B cell (primary cell): Measurements from ENCODE around the gene C2CD3.

Experiments used
- CTCF ChIP-seq: fragments of 200-600 bp; IDR thresholded peaks from one replicate; pipeline ENCODE4 v1.8.0; 2022; ENCODE audit warnings: antibody characterized with exemption, mild to moderate bottlenecking
- EZH2 ChIP-seq: IDR thresholded peaks from 2 replicates; pipeline ENCODE4 v1.6.1; 2012; ENCODE audit warnings: borderline replicate concordance, low read depth, mild to moderate bottlenecking, moderate library complexity, low read length; ENCODE audit not compliant: insufficient read depth, poor library complexity, severe bottlenecking

DNA sequence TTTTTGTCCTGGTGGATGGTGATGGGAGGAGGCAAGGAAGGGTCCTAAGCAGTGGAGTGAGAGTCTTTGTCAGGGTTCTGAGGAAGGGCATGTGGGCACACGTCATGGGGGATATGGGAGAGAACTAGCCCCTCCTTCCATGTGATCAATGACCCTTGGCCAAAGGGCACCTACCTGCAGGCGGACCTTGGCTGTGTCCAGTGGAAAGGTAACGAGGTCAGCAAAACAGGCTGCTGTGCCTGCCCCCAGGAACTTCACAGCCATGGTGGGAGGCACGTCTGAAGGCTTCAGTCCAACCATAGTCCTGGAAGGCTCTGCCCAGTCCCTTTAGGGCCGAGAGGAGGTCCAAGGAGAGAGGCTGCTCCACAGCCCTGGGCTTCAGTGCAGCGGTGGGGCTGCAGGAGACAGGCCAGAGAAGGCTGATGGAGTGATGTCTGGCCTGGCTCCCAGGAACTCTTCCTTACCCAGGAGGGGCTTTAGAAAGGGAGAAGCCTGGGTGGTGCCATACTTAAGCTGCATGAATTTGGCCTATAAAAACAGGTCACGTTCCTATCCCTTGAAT lies 164.0 kb downstream of the C2CD3 start:
- TF ChIP-seq CTCF (no peak), EZH2 (no peak)
